Activated CD8-positive, alpha-beta memory T cell treated with anti-CD3 and anti-CD28 coated beads, Interleukin-2, amount 50 U/mL, for 1 hour (primary cell): ENCODE data around the gene GPC6.

Experiments
- DNase-seq: peaks from one replicate; pipeline ENCODE4 v3.0.0-alpha.2; 2020; ENCODE audit errors: extremely low read depth

Gene GPC6

GRCh38 chr13:94345374-94346195 is 1119.0 kb downstream of the GPC6 start:
- no peak for DNase-seq

DNA sequence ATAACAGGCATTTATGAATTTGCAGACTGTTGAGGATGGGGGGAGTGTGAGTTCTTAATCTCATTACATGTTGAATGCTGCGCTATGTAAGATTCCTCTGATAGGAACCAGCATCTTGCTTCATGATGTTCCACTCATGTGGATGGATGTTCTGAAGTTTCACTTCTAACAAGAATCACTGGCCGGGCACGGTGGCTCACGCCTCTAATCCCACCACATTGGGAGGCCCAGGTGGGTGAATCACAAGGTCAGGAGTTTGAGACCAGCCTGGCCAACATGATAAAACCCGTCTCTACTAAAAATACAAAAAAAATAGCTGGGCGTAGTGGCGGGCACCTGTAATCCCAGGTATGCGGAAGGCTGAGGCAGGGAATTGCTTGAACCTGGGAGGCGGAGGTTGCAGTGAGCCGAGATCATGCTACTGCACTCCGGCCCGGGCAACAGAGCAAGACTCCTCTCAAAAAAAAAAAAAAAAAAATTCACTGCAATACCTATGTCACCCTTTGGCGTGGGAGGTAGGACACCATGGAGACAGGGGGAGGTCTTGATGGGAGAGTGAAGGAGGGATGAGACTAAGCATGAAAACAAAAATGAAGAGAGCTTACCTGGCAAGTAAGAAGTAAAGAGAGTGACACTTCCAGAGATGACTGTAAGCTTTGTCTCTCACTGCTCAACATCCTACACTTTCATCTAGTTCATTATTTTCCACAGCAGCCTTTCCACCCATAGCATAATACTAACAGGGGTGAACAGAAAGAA is 1119.8 kb downstream of the GPC6 start:
- DNase-seq: no peak

DNA sequence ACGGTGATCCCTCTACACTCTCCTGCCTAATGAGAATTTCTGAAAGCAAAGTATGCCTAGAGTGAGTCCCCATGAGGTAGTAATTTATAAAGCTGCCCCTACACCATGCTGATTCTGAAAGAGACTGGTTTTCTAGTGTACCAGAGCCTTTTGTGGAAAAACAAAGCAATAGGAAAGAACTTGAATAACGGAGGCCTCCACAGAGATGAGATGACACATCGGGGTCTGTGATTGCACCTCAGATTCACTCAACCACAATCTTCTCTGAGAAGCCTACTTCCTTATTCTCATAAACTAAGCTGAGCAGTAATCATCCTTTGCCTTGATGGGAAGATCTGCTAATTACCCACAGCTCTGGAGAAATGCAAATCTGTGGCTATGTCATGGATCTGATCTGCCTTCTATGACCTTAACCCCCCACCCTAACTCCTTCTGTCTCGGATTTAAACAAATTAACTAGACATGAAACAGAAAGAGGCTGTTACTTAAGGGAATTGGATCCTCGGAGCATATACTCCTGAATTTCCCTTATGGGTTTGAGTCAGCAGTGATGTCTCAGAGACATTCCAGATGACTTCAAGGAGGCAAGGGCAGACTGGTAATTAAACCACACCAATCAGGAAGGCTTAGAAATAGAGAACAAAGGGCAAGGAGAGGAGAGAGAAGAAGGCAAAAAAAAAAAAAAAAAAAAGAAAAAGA is 1124.8 kb downstream of the GPC6 start:
- no peak for DNase-seq

DNA sequence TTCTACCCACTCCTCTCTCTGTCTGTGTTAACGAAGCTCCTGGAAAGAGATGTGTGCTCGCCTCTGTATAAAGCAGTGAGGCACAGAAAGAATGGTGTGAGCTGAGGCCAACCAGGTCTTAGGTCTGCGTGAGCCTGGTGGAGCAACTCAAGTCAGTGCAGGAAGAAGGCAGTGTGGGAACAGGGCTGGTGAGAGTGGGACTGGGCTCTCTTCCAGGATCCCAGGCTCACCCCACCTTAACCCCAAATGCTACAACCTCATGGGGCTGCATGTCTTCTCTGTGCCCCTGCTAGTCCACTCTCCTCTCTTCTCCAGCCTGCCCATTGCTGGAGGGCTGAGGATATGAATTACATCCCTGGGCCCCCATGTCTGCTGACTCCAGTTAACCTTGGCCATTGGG is 1125.5 kb downstream of the GPC6 start:
- no peak for DNase-seq

DNA sequence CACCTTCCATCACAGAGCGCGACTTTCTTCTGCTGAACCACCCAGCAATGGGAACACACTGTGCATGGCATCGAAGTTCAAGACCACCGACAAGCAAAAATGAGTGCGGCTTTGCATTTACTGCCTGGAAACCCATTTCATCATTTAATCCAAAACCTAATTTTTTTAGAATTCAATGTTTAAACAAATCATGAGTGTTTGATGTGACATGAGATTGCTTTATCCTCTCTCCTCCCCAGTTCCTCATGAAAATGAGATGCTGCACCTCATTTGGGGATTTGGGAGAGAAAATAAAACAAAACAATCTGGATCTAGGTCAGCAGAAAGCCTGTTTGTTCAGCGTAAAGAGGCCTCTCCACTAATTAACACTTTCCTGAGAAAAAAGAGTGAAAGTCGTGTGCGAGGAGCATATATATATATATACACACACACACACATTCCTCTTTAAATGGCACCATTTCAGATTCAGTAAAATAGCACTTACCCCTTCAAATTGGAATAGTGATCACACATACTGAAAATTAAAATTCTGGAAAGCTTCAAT is 1126.6 kb downstream of the GPC6 start:
- no peak for DNase-seq

- no peak for DNase-seq
Measured at GRCh38 chr13:94359875-94360274, 1133.3 kb downstream of the GPC6 start.

GRCh38 chr13:94362411-94362909 is 1135.9 kb downstream of the GPC6 start:
- DNase-seq: peak; percentile 26

DNA sequence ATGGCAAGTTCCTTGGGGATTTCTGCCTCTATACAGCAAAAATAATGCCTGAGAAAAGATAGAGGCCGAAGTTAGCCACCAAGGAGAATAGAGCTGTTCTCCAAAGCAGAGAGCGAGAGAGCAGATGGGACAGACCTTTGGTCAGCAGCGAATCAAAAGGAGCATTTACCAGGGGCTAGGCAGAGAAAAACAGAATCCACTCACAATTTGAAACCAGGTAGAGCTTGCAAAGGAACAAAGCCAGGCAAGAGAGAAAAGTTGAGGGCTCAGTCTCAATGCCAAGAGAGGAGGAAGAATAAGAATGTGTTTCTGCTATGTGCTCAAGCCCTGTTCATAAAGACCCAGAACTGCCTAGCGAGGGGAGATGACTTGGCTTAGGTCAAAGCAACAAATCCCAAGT is 1140.1 kb downstream of the GPC6 start:
- no peak for DNase-seq

- DNase-seq: no peak
Measured at GRCh38 chr13:94369972-94370436, 1143.4 kb downstream of the GPC6 start.

- no peak for DNase-seq
Measured at GRCh38 chr13:94371855-94372254, 1145.2 kb downstream of the GPC6 start.

DNA sequence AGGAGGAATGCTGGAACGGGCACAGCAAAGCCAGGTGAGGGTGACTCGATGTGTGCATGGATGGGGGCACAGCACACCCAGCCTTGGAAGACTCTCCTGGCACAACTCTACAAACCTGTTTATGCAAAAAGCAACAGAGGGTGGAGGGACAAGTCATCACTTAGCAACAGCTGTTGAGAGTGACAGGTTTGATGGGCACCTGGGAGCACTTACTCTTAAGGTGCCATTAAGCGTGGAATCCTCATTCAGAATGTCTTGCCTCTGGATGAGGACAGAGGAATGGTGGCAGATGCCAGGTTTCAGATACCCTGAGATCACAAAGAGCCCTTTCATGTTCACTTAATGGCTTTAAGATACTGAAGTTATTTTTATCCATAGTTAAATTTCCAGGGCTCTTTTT is 1155.9 kb downstream of the GPC6 start:
- no peak for DNase-seq

DNA sequence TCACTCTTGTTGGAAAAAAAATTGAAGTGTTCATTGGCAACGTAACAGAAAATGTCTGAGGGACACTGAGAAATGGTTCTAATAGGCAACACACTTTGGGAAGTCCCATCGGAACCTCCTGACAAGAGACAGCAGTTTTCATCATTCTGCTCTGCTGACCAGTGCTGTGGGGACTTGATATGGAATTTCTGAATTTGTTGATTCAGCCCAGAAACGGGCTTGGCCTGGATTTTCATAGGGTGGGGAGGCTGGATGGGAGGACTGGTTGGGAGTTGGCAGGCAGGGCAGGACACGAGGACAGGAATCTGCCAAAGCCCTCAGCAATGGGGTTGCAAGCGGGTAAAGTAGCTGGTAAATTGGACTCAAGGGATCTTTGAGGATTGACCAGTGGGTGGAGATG is 1156.4 kb downstream of the GPC6 start:
- DNase-seq: no peak

DNA sequence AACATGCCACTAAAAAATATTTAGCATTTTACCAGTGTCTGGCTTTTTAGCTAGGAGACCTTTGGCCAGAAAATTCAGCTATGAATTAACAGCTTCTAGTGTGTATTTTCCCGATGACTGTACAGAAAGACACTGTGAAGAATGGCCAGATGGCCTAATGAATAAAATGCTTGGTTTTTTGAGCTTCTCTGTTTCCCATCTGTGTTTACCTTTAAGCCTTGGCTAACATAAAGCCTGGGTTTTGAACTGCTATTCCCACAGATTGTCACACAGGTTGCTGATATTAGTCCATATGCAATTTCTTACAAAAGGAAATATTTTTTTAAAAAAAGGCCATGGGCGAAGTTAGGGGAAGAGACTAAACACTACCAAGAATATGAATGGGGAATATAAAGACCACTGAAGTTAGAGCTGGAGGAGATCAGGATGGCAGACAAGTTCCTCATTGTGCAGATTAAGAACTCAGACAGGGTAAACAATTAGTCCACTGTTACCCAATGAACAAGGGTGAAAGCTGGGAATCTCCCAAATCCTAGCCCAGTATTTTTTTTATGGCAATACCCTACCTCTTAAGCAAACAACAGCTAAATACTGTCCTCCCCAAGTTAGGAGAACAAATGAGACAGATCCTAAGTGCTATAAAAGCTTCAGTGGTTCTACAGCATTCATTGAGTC is 1157.8 kb downstream of the GPC6 start:
- no peak for DNase-seq

- no peak for DNase-seq
Measured at GRCh38 chr13:94387047-94387446, 1160.4 kb downstream of the GPC6 start.

DNA sequence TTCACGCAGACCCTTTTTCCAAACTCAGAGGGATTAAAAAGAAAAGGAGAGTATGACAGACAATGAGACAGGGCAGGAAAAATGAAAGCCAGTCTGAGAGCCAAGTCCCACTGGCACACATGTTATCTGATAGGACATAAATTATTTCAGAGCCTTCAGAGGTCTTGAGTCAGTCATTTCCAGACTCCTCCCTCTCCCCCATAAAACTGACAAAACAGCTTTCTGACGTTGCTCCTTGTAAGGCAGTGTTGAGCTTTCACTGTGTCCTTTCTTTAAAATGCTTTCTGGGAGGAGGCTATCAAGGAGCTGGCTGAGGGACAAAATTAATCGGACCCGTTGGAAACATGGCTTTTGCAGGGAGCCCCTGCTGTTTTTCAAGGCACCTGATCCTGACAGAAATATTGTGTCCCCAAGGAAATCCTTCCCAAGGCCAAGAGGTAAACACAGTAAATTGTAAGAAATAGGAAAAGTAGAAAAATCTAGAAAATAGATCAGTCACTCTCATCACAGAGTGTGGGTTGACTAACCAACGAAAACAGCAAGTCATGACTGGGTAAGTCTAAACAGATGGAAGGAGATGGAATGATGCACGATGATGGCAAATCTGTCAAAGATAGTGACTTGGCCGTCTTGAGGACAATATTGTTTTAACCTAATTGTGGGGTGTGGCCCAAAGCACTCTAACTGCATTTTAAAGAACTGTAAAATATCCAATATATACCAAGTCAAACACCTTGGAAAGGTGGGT is 1163.2 kb downstream of the GPC6 start:
- DNase-seq: no peak

DNA sequence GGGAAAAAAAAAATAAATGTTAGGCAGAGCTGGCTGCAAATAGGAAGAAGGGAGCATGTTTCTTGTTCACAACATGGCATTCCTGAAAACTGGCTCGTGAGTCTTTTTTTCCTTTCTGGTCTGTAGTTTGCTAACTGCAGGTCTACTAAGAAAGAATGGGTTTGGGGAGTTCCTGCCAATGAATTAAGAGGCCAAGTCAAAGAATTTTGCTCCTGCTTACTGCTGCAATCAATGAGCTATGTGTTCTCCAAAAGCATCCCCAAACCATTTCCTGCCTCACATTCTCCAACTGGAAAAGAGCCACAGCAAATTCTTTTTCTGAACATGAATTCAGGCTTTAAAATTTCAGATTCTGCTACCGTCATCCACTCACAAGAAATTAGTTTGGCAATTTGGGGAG is 1164.3 kb downstream of the GPC6 start:
- no peak for DNase-seq

- DNase-seq: no peak
Measured at GRCh38 chr13:94394723-94395122, 1168.1 kb downstream of the GPC6 start.

DNA sequence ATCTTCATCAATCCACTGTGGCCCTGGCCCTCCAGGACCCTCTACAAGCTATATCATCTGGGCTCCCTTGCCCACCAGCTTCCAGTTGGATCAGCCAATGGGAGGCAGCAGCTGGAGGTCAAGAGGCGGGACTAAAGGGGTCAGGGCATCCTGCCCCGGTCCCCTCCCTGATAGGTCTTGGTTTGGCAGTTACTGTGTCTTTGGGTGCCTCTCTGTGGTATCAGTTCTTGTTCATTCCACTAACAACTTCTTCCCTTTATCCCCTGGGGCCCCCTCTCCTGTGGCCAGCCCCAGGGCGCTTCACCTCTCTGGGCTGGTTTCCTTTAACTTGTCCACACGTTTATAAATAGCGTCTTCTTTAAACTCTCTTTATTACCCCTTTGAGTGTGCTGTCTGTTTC is 1169.3 kb downstream of the GPC6 start:
- no peak for DNase-seq

DNA sequence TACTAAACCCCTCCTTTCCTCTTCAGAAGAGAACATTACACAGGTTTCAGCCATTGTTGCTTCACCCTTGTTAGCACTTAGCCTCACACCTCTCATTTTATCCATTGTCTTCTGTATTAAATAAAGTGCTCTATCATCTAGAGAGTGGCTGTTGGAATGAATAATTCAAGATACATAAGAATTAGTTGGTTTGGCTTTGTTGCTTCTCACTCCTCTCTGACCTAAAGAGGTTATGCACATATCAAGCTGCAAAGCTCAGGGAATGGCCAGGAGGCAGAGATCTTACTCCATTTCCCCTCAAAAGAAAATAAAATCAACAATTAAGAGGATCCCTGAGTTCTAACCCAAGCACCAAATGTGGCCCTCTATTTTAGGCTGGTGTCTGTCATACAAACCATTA is 1173.2 kb downstream of the GPC6 start:
- DNase-seq: no peak

DNA sequence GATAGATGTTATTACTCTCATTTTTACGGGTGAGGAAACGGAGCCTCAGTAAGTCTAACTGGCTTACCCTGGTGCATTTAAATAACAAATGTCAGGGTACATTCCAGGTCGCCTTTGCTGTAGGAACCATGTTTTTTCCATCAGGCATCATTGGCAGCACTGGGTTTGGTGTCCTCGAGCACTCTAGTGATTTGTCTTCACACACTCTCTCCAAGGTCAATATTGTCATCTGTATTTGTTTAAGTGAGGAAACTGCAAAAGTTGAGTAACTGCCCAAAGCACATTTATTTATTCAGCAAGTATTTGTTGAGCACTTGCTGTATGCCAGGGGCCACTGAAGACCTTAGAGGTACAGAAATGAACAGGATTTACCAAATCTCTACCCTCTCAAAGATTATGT is 1174.3 kb downstream of the GPC6 start:
- DNase-seq: no peak
